ENCODE measurements around the gene NPHP1. TPM values are rescaled to one million over a fixed set of nuclear protein-coding genes. Genes with fewer than 3 reads are reported as not detected.
"Not testable (repeated sequence)": the region's sequence is repeated elsewhere in the genome, so short reads cannot be mapped to it uniquely, and the experiment has no call there.

NPHP1 gene
- total RNA-seq, 2 donors from 2014 or later: 0.40 to 0.42 TPM

DNA sequence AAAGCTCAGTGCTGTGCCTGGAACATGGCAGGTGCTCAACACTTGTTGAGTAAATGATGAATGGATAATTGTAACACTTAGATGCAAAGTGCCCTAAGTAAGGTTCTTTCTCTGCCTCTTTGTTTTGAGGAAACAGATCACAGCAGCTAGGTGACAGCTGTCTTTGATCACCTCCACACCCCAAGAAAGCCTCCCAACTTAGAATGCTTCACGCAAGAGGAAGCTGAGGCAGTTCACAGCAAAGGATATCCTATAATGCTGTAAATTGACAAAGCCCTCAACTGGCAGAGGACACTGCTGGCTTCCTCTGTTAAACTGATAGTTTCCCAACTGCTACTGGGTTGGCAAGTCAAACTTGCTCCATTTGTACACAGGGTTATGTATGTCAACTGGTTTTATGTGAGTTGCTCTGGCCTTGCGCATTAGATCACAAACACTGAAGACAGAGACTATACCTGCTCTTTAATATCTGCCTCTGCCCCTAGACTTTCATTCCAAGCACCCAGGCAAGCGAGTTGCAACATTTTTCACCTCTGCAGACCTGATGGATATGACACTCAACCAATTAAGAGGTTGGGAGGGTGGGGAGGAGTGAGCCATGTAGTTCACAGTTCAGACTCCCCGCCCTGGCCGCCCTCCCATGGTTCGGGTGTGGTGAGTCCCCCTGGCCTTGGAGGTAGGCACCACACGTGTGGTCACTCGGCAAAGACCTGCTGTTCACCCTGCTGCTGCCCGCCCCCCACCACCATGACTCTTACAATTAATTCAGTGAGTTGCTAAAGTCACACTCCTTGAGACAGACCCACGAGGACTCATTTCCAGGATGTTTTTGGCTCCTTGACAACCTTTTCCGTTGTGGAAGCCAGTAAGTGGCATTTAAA is 84.4 kb downstream of the NPHP1 start:
- no peak overlapping the region for H3K27ac ChIP-seq
- no peaks in the 10 kb centered on the region for H3K27me3 ChIP-seq
- no peak overlapping the region for H3K9ac ChIP-seq (ENCODE audit: low read depth in 2 of 2, low read length in 2 of 2)
- H3K4me1 ChIP-seq: peaks cover 4% of the 10 kb centered on the region
- intact Hi-C loops (cut with DNase I): no loop called here
- no peak overlapping the region for H3K4me3 ChIP-seq
- no peak for TF ChIP-seq CTCF (IDR thresholded peaks at IDR 0.05)
- H3K36me3 ChIP-seq: no peaks in the 10 kb centered on the region
- no peak for DNase-seq
- no peaks in the 10 kb centered on the region for H3K9me3 ChIP-seq

- DNase-seq: peak; percentile 63
- Histone ChIP-seq H3K27ac (peak overlapping the region; percentile 87), H3K9ac (ENCODE audit: low read depth in 2 of 2, low read length in 2 of 2) (peak overlapping the region; percentile 64 to 82)
Observed at GRCh38 chr2:110116033-110116710, 88.6 kb downstream of the NPHP1 start.

GRCh38 chr2:110115291-110116032 is 89.4 kb downstream of the NPHP1 start, which contains the start of gene MALL:
TSS of gene MALL (minus strand) at chr2:110115822. CDS start at chr2:110115792, 30 bp downstream.
- H3K36me3 ChIP-seq: no peaks in the 10 kb centered on the region
- intact Hi-C loops (cut with DNase I): no loop called here
- peak within 1 kb of the TSS; percentile 82 for H3K9ac ChIP-seq (ENCODE audit: low read depth in 2 of 2, low read length in 2 of 2)
- H3K4me3 ChIP-seq: peak within 1 kb of the TSS; percentile 48
- H3K27me3 ChIP-seq: no peaks in the 10 kb centered on the region
- no peaks in the 10 kb centered on the region for H3K9me3 ChIP-seq
- H3K27ac ChIP-seq: peak within 1 kb of the TSS; percentile 87
- TF ChIP-seq CTCF (IDR thresholded peaks at IDR 0.05): no peak
- DNase-seq: peak; percentile 76
- peaks cover 4% of the 10 kb centered on the region for H3K4me1 ChIP-seq

More at GRCh38 chr2:110116033-110116710, 88.6 kb downstream of the NPHP1 start:
- no peaks in the 10 kb centered on the region for H3K27me3 ChIP-seq
- intact Hi-C loops (cut with DNase I): no loop called here
- H3K4me1 ChIP-seq: peaks cover 4% of the 10 kb centered on the region
- no peaks in the 10 kb centered on the region for H3K9me3 ChIP-seq
- no peaks in the 10 kb centered on the region for H3K36me3 ChIP-seq
- TF ChIP-seq CTCF (IDR thresholded peaks at IDR 0.05): peak; percentile 31
- peak overlapping the region; percentile 48 for H3K4me3 ChIP-seq

DNA sequence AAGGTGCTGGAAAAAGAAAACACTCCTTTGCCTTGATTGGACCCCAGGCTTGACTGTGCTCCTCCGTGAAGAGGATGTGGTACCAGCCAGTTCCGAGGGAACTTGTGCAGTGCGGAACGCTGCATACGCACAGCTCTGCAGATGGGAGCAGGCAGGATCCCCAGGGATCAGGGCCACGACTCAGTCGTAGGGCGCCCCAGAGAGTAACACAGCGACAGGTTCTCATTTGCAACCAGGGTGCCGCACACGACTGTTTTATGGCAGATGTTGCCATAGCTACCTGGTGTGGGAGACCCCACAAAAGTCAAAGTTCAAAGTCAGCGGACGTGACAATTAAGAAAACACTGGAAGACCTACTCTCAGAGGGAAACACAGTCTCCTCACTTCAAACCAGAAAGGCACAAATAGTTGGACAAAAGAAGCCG is 90.0 kb downstream of the NPHP1 start:
- peak; percentile 49 for DNase-seq
- Histone ChIP-seq H3K4me1 (peaks cover 4% of the 10 kb centered on the region), H3K9me3 (no peaks in the 10 kb centered on the region), H3K36me3 (no peaks in the 10 kb centered on the region), H3K27ac (peak overlapping the region; percentile 87), H3K9ac (ENCODE audit: low read depth in 2 of 2, low read length in 2 of 2) (peak overlapping the region; percentile 82), H3K27me3 (no peaks in the 10 kb centered on the region), H3K4me3 (peak overlapping the region; percentile 48)
- no peak for TF ChIP-seq CTCF (IDR thresholded peaks at IDR 0.05)
- intact Hi-C loops (cut with DNase I): no loop called here

DNA sequence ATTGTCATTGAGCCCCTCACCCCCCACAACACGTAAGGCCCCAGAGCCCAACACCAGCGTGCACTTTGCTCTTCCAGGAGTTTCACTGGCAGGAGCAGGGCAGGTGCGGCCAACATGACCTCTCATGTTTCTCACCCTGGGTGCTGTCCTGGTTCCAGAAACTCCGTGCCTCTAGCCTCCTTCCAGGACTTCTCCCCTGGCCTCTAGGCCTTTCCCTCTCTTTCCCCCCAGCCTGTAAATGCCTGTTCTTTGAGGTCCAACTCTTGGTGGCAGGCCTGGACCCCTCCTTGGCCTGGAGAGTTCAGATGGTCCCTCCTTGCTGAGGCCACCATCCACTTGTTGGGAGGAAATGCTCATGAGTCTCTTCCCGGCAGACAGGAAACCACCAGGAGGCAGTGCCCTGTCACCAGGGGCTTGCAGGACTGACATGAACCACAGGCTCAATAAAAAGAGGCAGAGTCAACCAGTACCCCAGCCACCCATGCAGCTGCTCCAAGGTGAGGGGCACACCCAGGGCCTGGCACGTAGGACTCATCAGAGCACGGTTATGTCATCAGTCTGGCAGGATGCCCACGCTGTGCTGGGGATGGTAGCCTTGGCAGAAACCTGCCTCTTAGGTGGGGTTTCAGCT is 90.7 kb downstream of the NPHP1 start:
- Histone ChIP-seq H3K4me1 (peaks cover 4% of the 10 kb centered on the region), H3K36me3 (no peaks in the 10 kb centered on the region), H3K9ac (ENCODE audit: low read depth in 2 of 2, low read length in 2 of 2) (peak overlapping the region; percentile 82), H3K27ac (peak overlapping the region; percentile 87), H3K27me3 (no peaks in the 10 kb centered on the region), H3K9me3 (no peaks in the 10 kb centered on the region), H3K4me3 (peak overlapping the region; percentile 48)
- TF ChIP-seq CTCF (IDR thresholded peaks at IDR 0.05): no peak
- intact Hi-C loops (cut with DNase I): no loop called here
- peak; percentile 93 for DNase-seq

DNA sequence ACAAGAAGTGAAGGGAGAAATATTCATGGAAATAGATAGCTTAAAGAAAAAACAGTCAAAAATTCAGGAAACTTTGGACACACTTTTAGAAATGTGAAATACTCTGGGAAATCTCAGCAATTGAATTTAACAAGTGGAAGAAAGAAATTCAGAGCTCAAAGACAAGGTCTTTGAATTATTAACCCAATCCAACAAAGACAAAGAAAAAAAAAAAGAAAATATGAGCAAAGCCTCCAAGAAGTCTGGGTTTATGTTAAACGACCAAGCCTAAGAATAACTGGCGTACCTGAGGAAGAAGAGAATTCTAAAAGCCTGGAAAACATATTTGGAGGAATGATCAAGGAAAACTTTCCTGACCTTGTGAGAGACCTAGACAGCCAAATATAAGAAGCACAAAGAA is 96.5 kb downstream of the NPHP1 start:
- H3K9me3 ChIP-seq; H3K4me1 ChIP-seq; H3K4me3 ChIP-seq; DNase-seq; H3K36me3 ChIP-seq; H3K9ac ChIP-seq (ENCODE audit: low read depth in 2 of 2, low read length in 2 of 2); intact Hi-C loops (cut with DNase I); H3K27me3 ChIP-seq: not testable (repeated sequence)
- peak overlapping the region; percentile 64 for H3K27ac ChIP-seq
